K562 (cell line): Measurements from ENCODE around the gene TMF1. TPM values are rescaled to one million over a fixed set of nuclear protein-coding genes. Genes with fewer than 3 reads are reported as not detected.

Source experiments
- ARNT ChIP-seq, 2 experiments: fragments of 450-650 bp; IDR thresholded peaks; 2 replicates each; pipeline ENCODE4 v1.6.1; 2016; ENCODE audit warnings: mild to moderate bottlenecking in 1 of 2
- EP300 ChIP-seq: IDR thresholded peaks from 2 replicates; pipeline ENCODE4 v1.6.1; 2012; ENCODE audit warnings: low read length, improper control_type of control experiment
- FOXK2 ChIP-seq, 2 experiments: fragments of 450-650 bp; IDR thresholded peaks in 1 of 2; conservative IDR thresholded peaks in 1 of 2; 2 replicates each; pipeline ENCODE4 v1.6.1; 2016; ENCODE audit warnings: low read depth in 2 of 2, mild to moderate bottlenecking in 1 of 2
- GATAD2A ChIP-seq: fragments of 450-650 bp; IDR thresholded peaks from 2 replicates; pipeline ENCODE4 v1.6.1; 2017
- GTF2E2 ChIP-seq: fragments of 200-800 bp; sonication (Bioruptor generic); IDR thresholded peaks from 2 replicates; pipeline ENCODE4 v1.6.1; 2016; ENCODE audit warnings: missing genetic modification characterization, missing compliant biosample characterization
- ID3 ChIP-seq, 2 experiments: fragments of 250-450 bp in 1 of 2; fragments of 450-650 bp in 1 of 2; sonication (Bioruptor Pico) in 1 of 2; IDR thresholded peaks; 2 replicates each; pipeline versions ENCODE4 v1.6.1 to v1.8.0; 2016 to 2021; ENCODE audit warnings: mild to moderate bottlenecking in 2 of 2, moderate library complexity in 2 of 2, missing compliant biosample characterization in 1 of 2, missing genetic modification characterization in 1 of 2
- LCOR ChIP-seq: sonication (generic); formaldehyde crosslinking; IDR thresholded peaks from 2 replicates; pipeline ENCODE4 v1.8.0; 2022; ENCODE audit warnings: mild to moderate bottlenecking, missing genetic modification reagents
- LEF1 ChIP-seq: fragments of 450-650 bp; IDR thresholded peaks from 2 replicates; pipeline ENCODE4 v1.6.1; 2016; ENCODE audit warnings: mild to moderate bottlenecking
- MCM7 ChIP-seq, 2 experiments: fragments of 450-650 bp; IDR thresholded peaks; 2 replicates each; pipeline ENCODE4 v1.6.1; 2016 to 2018
- SMAD1 ChIP-seq: fragments of 150-350 bp; IDR thresholded peaks from 2 replicates; pipeline ENCODE4 v1.6.1; 2014; ENCODE audit warnings: low read length, low read depth; ENCODE audit not compliant: partially characterized antibody
- SMAD2 ChIP-seq: fragments of 150-350 bp; IDR thresholded peaks from 2 replicates; pipeline ENCODE4 v1.6.1; 2014; ENCODE audit warnings: low read depth, mild to moderate bottlenecking, low read length
- ZBTB9 ChIP-seq: fragments of 450-650 bp; formaldehyde crosslinking; IDR thresholded peaks from 2 replicates; pipeline ENCODE4 v1.4.0; 2020; ENCODE audit warnings: mild to moderate bottlenecking, moderate library complexity
- ZKSCAN1 ChIP-seq: fragments of 150-350 bp; IDR thresholded peaks from 2 replicates; pipeline ENCODE4 v1.6.1; 2016; ENCODE audit warnings: low read depth, low read length
- ZNF586 ChIP-seq: fragments of 450-650 bp; formaldehyde crosslinking; conservative IDR thresholded peaks from 2 replicates; pipeline ENCODE4 v1.4.0; 2020; ENCODE audit warnings: mild to moderate bottlenecking, moderate library complexity
- ZSCAN32 ChIP-seq: fragments of 450-650 bp; formaldehyde crosslinking; IDR thresholded peaks from 2 replicates; pipeline ENCODE4 v1.4.0; 2020; ENCODE audit warnings: mild to moderate bottlenecking, moderate library complexity
- polyA plus RNA-seq, 8 experiments: library from polyadenylated mRNA; depleted of rRNA in 4 of 8; stranded (reverse) in 5 of 8; unstranded in 3 of 8; fragments of >200 nt; fragmentation: Nextera tagmentation in 2 of 8; fragmentation: Illumina TruSeq in 1 of 8; extraction: Ambion mirVana in 2 of 8; extraction: Trizol in 1 of 8; gene quantifications; 2 replicates each; pipeline versions ENCODE4 v1.2.1 to v1.2.3, GENCODE V29; 2011 to 2014; ENCODE audit warnings: inconsistent platforms in 1 of 8, missing spikeins in 1 of 8
- total RNA-seq, 7 experiments: library from RNA; depleted of rRNA in 6 of 7; stranded (reverse); fragments of >200 nt in 6 of 7; fragmentation: Illumina TruSeq in 2 of 7; extraction: Trizol in 2 of 7; gene quantifications; 2 replicates each; pipeline versions ENCODE4 v1.2.1 to v1.2.3, GENCODE V29; 2011 to 2021; ENCODE audit warnings: low replicate concordance in 1 of 7
- TF ChIP-seq, protein P1 (sequence below), 2 experiments: fragments of 200-800 bp in 1 of 2; sonication (Bioruptor generic) in 1 of 2; sonication (generic) in 1 of 2; formaldehyde crosslinking in 1 of 2; IDR thresholded peaks in 1 of 2; conservative IDR thresholded peaks in 1 of 2; 2 replicates each; pipeline versions ENCODE4 v1.5.0 to v1.6.1; 2016 to 2020; ENCODE audit warnings: missing compliant biosample characterization in 1 of 2, missing genetic modification characterization in 1 of 2, missing genetic modification reagents in 1 of 2
- TF ChIP-seq, protein P2 (sequence below): fragments of 250-450 bp; sonication (Bioruptor Pico); IDR thresholded peaks from 2 replicates; pipeline ENCODE4 v1.4.0; 2020; ENCODE audit warnings: mild to moderate bottlenecking
- TF ChIP-seq, protein P3 (sequence below): sonication (generic); formaldehyde crosslinking; IDR thresholded peaks from 2 replicates; pipeline ENCODE4 v1.8.1; 2022; ENCODE audit warnings: missing genetic modification reagents
- TF ChIP-seq, protein P4 (sequence below): fragments of 450-650 bp; IDR thresholded peaks from 2 replicates; pipeline ENCODE4 v1.6.1; 2016; ENCODE audit warnings: low read depth, mild to moderate bottlenecking, moderate library complexity

The TMF1 gene
- total and polyA plus RNA-seq, 9 of the 15 experiments (the other 6 are each of a cell fraction or from before 2014, with no cell fraction given) = 3.1 to 13.9 (median 10.3) TPM

- TF ChIP-seq, protein P1, sequence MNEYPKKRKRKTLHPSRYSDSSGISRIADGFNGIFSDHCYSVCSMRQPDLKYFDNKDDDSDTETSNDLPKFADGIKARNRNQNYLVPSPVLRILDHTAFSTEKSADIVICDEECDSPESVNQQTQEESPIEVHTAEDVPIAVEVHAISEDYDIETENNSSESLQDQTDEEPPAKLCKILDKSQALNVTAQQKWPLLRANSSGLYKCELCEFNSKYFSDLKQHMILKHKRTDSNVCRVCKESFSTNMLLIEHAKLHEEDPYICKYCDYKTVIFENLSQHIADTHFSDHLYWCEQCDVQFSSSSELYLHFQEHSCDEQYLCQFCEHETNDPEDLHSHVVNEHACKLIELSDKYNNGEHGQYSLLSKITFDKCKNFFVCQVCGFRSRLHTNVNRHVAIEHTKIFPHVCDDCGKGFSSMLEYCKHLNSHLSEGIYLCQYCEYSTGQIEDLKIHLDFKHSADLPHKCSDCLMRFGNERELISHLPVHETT (CRISPR knock-in tag; conservative IDR thresholded peaks at IDR 0.05 in 1 of 2, IDR thresholded peaks at IDR 0.05 in 1 of 2) = 0 out of 4 replicates have a peak, but pooled peaks of 1 of the 2 experiments have one; percentile 37
- TF ChIP-seq ARNT (IDR thresholded peaks at IDR 0.05) (no peak), ZKSCAN1 (no peak), GTF2E2 (tag) (peak; percentile 15; the same call in 1 of the 2 replicates), SMAD1 (no peak), ZSCAN32 (no peak), LEF1 (peak; percentile 34; the same call in 1 of the 2 replicates), ID3 (CRISPR knock-in tag; IDR thresholded peaks at IDR 0.05) (no peak), ID3 (tag; IDR thresholded peaks at IDR 0.05) (no peak), EP300 (no peak), LCOR (CRISPR knock-in tag) (no peak), GATAD2A (no peak), ZBTB9 (no peak), FOXK2 (conservative IDR thresholded peaks at IDR 0.05 in 1 of 2, IDR thresholded peaks at IDR 0.05 in 1 of 2; ENCODE audit: low read depth in 2 of 2) (no peak), SMAD2 (no peak), ZNF586 (CRISPR knock-in tag) (no peak), MCM7 (IDR thresholded peaks at IDR 0.05) (no peak)
- TF ChIP-seq, protein P2, sequence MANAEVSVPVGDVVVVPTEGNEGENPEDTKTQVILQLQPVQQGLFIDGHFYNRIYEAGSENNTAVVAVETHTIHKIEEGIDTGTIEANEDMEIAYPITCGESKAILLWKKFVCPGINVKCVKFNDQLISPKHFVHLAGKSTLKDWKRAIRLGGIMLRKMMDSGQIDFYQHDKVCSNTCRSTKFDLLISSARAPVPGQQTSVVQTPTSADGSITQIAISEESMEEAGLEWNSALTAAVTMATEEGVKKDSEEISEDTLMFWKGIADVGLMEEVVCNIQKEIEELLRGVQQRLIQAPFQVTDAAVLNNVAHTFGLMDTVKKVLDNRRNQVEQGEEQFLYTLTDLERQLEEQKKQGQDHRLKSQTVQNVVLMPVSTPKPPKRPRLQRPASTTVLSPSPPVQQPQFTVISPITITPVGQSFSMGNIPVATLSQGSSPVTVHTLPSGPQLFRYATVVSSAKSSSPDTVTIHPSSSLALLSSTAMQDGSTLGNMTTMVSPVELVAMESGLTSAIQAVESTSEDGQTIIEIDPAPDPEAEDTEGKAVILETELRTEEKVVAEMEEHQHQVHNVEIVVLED (CRISPR knock-in tag) = no peak
- TF ChIP-seq, protein P3, sequence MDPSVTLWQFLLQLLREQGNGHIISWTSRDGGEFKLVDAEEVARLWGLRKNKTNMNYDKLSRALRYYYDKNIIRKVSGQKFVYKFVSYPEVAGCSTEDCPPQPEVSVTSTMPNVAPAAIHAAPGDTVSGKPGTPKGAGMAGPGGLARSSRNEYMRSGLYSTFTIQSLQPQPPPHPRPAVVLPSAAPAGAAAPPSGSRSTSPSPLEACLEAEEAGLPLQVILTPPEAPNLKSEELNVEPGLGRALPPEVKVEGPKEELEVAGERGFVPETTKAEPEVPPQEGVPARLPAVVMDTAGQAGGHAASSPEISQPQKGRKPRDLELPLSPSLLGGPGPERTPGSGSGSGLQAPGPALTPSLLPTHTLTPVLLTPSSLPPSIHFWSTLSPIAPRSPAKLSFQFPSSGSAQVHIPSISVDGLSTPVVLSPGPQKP = no peak
- TF ChIP-seq, protein P4, sequence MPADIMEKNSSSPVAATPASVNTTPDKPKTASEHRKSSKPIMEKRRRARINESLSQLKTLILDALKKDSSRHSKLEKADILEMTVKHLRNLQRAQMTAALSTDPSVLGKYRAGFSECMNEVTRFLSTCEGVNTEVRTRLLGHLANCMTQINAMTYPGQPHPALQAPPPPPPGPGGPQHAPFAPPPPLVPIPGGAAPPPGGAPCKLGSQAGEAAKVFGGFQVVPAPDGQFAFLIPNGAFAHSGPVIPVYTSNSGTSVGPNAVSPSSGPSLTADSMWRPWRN = no peak
Observed at GRCh38 chr3:69079269-69080159, 27.4 kb upstream of the TMF1 start (continued).
